GM12891 (cell line): ENCODE data around the gene KRT86.

Experiments used
- DNase-seq: peaks from one replicate; pipeline ENCODE4 v3.0.0; 2011; ENCODE audit warnings: low spot score; ENCODE audit not compliant: insufficient read length
- FAIRE-seq: peaks from 2 replicates; lab custom pipeline; 2011; peaks lifted over from hg19 to GRCh38; lab: Jason Lieb, UNC
- POLR2AphosphoS5 ChIP-seq: IDR thresholded peaks from 2 replicates; pipeline ENCODE4 v1.6.1; 2011; ENCODE audit warnings: low read depth, low read length, control low read depth
- POU2F2 ChIP-seq: IDR thresholded peaks from 2 replicates; pipeline ENCODE4 v1.6.1; 2011; ENCODE audit warnings: low read depth, mild to moderate bottlenecking, control low read depth, low read length, moderate library complexity
- SPI1 ChIP-seq: IDR thresholded peaks from 2 replicates; pipeline ENCODE4 v1.6.1; 2011; ENCODE audit warnings: low read depth, low read length, control low read depth
- TAF1 ChIP-seq: IDR thresholded peaks from 2 replicates; pipeline ENCODE4 v1.6.1; 2011; ENCODE audit warnings: low read depth, low read length, control low read depth

Gene KRT86

DNA sequence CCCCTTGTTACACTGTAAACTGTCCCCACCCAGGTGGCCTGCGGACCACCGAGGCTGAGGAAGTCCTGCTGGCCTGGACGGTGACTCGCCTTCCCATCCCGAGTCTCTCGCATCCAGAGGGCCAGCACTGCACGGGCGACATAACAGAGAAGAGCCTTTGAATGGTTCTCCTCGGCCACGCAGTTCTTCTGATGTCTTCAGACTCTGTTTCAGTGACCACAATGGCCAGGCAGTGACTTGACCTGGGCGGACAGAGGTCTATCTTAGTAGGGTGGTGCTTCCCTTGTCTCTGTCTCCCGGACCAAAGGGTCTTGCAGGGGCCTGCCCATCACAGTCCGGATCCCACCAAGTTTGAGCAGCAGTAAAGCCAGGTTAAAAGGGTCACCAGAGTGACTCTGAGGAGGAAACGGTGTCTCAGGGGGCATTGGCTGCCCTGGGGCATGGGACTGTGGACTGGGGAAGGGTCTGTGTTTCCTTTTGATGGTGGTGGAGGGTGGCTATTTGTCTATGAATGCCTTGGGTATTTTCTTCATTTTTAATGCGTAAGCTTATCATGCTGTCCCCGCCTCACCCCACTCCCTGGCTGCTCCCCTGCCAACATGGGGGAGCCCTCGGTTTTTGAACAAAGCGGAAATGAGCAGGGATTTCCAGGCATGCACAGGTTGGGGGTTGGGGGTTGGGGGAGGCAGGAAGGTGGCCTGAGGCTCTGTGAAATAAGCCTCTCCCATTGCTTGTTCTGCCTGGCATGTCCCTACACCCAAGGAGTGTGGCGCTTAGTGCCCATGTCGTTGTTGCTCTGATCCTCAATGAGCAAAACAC is 82.5 kb downstream of the KRT86 start:
- no peak for DNase-seq
- TF ChIP-seq POU2F2 (no peak), POLR2AphosphoS5 (no peak), TAF1 (no peak), SPI1 (no peak)
- FAIRE-seq, result peak; percentile 63
